Ishikawa (cell line): ENCODE results near the gene KRT85.

Source experiments
- CREB1 ChIP-seq: IDR thresholded peaks from 2 replicates; pipeline ENCODE4 v1.6.1; 2012; ENCODE audit warnings: low read depth
- EP300 ChIP-seq: IDR thresholded peaks from 2 replicates; pipeline ENCODE4 v1.6.1; 2012; ENCODE audit warnings: borderline replicate concordance
- MAX ChIP-seq: IDR thresholded peaks from 2 replicates; pipeline ENCODE4 v1.6.1; 2012
- RAD21 ChIP-seq: IDR thresholded peaks from 2 replicates; pipeline ENCODE4 v1.6.1; 2012; ENCODE audit warnings: low read depth
- TCF12 ChIP-seq: IDR thresholded peaks from 2 replicates; pipeline ENCODE4 v1.6.1; 2012; ENCODE audit warnings: low read depth
- ZBTB7A ChIP-seq: IDR thresholded peaks from 2 replicates; pipeline ENCODE4 v1.6.1; 2012; ENCODE audit warnings: low read depth
- TF ChIP-seq, protein P1 (sequence below): IDR thresholded peaks from 2 replicates; pipeline ENCODE4 v1.6.1; 2012; ENCODE audit warnings: low read depth, mild to moderate bottlenecking

DNA sequence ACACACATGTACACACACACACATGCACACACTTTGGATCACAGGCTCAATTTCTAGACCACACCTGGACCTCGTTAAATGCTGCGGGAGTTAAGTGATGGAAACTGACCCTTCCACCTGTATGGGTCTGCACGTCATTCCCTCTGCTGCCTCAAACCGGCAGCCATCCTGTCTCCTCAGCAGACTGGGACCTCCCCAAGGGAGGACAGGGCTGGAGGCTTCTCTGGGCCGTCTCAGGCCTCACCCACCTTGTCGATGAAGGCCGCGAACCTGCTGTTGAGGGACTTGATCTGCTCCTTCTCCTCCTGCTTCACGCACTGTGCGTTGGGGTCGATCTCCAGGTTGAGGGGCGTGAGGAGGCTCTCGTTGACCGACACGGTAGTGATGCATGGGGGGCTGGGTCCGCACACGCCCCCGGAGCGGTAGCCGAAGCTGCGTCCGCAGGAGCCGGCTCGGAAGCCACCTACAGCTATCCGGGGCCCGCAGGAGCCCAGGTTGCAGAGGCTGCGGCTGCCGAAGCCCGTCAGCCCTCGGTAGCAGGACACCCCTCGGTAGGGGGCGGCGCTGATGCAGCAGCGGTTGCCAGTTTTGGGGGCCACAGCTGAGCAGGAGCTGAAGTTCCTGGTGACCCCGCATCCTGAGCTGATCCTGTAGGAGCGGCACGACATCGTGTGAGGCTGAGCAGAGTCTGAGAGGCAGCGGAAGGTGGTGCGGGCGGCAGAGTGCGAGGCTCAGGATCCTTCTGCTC lies at the start of gene KRT85:
- TF ChIP-seq TCF12 (no peak), ZBTB7A (no peak), CREB1 (no peak), EP300 (no peak), RAD21 (no peak), MAX (no peak)
- TF ChIP-seq, protein P1, sequence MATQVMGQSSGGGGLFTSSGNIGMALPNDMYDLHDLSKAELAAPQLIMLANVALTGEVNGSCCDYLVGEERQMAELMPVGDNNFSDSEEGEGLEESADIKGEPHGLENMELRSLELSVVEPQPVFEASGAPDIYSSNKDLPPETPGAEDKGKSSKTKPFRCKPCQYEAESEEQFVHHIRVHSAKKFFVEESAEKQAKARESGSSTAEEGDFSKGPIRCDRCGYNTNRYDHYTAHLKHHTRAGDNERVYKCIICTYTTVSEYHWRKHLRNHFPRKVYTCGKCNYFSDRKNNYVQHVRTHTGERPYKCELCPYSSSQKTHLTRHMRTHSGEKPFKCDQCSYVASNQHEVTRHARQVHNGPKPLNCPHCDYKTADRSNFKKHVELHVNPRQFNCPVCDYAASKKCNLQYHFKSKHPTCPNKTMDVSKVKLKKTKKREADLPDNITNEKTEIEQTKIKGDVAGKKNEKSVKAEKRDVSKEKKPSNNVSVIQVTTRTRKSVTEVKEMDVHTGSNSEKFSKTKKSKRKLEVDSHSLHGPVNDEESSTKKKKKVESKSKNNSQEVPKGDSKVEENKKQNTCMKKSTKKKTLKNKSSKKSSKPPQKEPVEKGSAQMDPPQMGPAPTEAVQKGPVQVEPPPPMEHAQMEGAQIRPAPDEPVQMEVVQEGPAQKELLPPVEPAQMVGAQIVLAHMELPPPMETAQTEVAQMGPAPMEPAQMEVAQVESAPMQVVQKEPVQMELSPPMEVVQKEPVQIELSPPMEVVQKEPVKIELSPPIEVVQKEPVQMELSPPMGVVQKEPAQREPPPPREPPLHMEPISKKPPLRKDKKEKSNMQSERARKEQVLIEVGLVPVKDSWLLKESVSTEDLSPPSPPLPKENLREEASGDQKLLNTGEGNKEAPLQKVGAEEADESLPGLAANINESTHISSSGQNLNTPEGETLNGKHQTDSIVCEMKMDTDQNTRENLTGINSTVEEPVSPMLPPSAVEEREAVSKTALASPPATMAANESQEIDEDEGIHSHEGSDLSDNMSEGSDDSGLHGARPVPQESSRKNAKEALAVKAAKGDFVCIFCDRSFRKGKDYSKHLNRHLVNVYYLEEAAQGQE, result no peak
